ENCODE measurements around the gene MTHFR.

The MTHFR gene

DNA sequence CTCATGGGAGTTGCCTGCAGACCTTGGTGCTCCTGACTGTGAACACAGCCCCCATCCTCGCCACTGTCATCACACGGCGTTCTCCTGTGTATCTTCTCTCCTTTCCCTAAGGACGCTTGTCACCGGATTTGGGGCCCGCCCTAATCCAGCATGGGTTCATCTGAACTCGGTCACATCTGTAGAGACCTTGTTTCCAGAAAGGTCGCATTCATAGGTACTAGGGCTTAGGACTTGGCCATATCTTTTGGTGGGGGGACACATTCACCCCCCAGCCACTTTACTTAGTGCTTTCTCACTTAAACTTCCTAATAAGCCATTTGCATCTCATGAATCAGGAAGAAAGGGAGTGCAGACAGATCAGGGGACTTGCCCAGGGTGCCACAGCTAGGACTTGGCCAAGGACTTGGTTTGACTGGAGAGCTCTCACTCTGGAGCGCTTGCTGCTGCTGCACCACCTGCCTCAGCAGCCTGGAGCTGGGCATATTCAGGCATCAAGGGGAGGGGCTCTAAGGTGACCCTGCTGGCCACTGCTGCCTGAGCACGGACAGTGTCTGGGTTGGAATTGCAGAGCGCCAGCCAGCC, 32.1 kb upstream of the MTHFR start:
- H3K9me3 ChIP-seq (ENCODE audit: insufficient read depth, low read length): no peaks in the 10 kb centered on the region
- no peaks in the 10 kb centered on the region for H3K27me3 ChIP-seq (ENCODE audit: insufficient read depth, insufficient read length)
- TF ChIP-seq SUZ12 (IDR thresholded peaks at IDR 0.05; ENCODE audit: extremely low read depth, insufficient read depth, insufficient read length) (no peak), YY1 (IDR thresholded peaks at IDR 0.05; ENCODE audit: insufficient read depth, insufficient read length) (no peak), ZNF274 (IDR thresholded peaks at IDR 0.05; ENCODE audit: low read depth, low read length) (no peak)
- H3K4me1 ChIP-seq (ENCODE audit: insufficient read depth, insufficient read length): no peaks in the 10 kb centered on the region
- H3K36me3 ChIP-seq (ENCODE audit: insufficient read depth, insufficient read length, low read length): peaks cover 97% of the 10 kb centered on the region
- no peak overlapping the region for H3K4me3 ChIP-seq (ENCODE audit: insufficient read length, low read depth)
- no peak for DNase-seq (ENCODE audit: low read depth, low spot score)
- no peak overlapping the region for H3K9ac ChIP-seq (ENCODE audit: insufficient read length, low read depth)

DNA sequence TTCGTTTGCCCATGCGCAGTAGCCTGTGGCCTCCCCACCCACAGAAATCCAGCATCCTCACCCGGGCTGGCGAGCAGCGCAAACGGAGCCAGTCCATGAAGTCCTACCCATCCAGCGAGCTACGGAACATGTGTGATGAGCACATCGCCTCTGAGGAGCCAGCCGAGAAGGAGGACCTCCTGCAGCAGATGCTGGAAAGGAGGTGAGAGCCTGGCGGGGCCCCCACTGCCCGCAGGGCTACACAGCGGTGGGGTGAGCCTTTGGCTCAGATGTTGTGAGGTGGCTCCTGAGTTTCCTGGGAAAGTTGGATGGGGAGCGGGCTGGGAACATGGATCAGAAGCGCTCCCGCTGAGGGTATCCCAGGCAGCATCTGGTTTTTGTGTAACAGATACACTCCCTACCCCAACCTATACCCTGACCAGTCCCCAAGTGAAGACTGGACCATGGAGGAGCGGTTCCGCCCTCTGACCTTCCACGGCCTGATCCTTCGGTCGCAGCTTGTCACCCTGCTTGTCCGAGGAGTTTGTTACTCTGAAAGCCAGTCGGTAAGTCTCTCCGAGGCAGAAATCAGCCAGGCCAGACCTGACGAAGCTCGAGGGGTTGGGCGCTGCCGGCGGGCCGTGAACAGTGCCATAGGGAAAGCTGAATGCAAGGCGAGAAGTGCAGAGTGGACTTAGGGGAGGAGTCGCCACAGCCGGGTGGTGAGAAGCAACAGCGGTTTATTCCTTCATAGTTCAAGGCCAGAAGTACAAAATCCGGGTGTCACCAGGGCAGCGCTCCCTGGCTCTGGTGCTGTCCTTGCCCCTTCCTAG, 31.4 kb upstream of the MTHFR start:
- no peak for TF ChIP-seq ZNF274 (IDR thresholded peaks at IDR 0.05; ENCODE audit: low read depth, low read length)
- TF ChIP-seq SUZ12 (IDR thresholded peaks at IDR 0.05; ENCODE audit: extremely low read depth, insufficient read depth, insufficient read length): no peak
- TF ChIP-seq YY1 (IDR thresholded peaks at IDR 0.05; ENCODE audit: insufficient read depth, insufficient read length): no peak
- no peaks in the 10 kb centered on the region for H3K27me3 ChIP-seq (ENCODE audit: insufficient read depth, insufficient read length)
- no peak overlapping the region for H3K9ac ChIP-seq (ENCODE audit: insufficient read length, low read depth)
- H3K36me3 ChIP-seq (ENCODE audit: insufficient read depth, insufficient read length, low read length): peaks cover 97% of the 10 kb centered on the region
- no peak overlapping the region for H3K4me3 ChIP-seq (ENCODE audit: insufficient read length, low read depth)
- H3K4me1 ChIP-seq (ENCODE audit: insufficient read depth, insufficient read length): no peaks in the 10 kb centered on the region
- DNase-seq (ENCODE audit: low read depth, low spot score): no peak
- H3K9me3 ChIP-seq (ENCODE audit: insufficient read depth, low read length): no peaks in the 10 kb centered on the region

DNA sequence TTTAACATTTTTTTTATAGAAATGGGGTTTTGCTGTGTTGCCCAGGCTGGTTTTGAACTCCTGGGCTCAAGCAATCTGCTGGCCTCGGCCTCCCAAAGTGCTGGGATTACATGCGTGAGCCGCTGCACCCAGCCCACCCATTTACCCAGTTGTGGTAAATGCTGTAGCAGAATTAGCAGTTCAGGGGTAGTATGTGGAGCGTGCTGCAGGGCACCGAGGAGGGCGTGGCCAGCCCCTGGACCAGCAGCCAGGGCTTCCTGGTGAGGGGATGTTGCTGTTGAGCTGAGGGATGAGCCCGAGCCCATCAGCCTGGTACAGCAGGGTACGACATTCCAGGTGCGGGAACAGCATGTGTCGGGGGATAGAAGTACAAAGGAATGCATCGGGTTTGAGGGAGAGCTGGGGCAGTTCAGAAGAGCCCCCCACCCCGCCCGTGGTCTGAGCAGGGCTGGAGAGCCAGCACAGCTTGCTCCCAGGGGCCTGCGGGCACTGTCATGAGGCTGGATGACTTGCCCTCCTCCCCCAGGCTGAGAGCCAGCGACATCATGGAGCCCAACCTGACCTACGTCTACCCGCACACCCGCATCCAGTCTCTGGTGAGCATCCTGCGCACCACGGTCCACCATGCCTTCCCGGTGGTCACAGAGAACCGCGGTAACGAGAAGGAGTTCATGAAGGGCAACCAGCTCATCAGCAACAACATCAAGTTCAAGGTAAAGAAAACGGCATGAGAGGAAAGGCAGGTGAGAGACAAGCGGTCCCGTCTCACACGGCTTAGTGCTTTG, 29.9 kb upstream of the MTHFR start:
- no peak for TF ChIP-seq SUZ12 (IDR thresholded peaks at IDR 0.05; ENCODE audit: extremely low read depth, insufficient read depth, insufficient read length)
- no peak for TF ChIP-seq ZNF274 (IDR thresholded peaks at IDR 0.05; ENCODE audit: low read depth, low read length)
- TF ChIP-seq YY1 (IDR thresholded peaks at IDR 0.05; ENCODE audit: insufficient read depth, insufficient read length): no peak
- Histone ChIP-seq H3K9me3 (ENCODE audit: insufficient read depth, low read length) (no peaks in the 10 kb centered on the region), H3K27me3 (ENCODE audit: insufficient read depth, insufficient read length) (no peaks in the 10 kb centered on the region), H3K9ac (ENCODE audit: insufficient read length, low read depth) (no peak overlapping the region), H3K36me3 (ENCODE audit: insufficient read depth, insufficient read length, low read length) (peaks cover 89% of the 10 kb centered on the region), H3K4me3 (ENCODE audit: insufficient read length, low read depth) (no peak overlapping the region), H3K4me1 (ENCODE audit: insufficient read depth, insufficient read length) (no peaks in the 10 kb centered on the region)
- no peak for DNase-seq (ENCODE audit: low read depth, low spot score)

DNA sequence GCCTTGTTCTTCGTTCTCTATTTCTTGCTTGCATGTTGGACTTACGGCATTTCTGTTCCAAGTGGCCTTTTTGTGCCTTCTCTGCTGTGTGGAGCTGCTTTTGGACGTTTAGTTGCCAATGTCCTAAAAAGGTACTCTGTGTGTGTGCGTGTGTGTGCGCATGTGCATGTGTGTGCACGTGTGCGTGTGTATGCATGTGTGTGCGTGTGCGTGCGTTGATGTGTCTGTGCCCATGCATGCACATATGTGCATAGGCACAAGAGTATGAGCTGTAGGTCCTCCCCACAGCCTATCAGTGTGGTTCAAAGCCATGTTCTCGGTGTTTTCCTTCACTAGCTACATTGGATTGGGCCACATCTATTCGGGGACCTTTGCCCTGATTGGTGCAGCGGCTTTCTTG, 28.1 kb upstream of the MTHFR start:
- Histone ChIP-seq H3K4me3 (ENCODE audit: insufficient read length, low read depth) (no peak overlapping the region), H3K9me3 (ENCODE audit: insufficient read depth, low read length) (no peaks in the 10 kb centered on the region), H3K9ac (ENCODE audit: insufficient read length, low read depth) (no peak overlapping the region), H3K27me3 (ENCODE audit: insufficient read depth, insufficient read length) (no peaks in the 10 kb centered on the region), H3K4me1 (ENCODE audit: insufficient read depth, insufficient read length) (no peaks in the 10 kb centered on the region), H3K36me3 (ENCODE audit: insufficient read depth, insufficient read length, low read length) (peaks cover 88% of the 10 kb centered on the region)
- DNase-seq (ENCODE audit: low read depth, low spot score): no peak
- TF ChIP-seq YY1 (IDR thresholded peaks at IDR 0.05; ENCODE audit: insufficient read depth, insufficient read length): no peak
- TF ChIP-seq ZNF274 (IDR thresholded peaks at IDR 0.05; ENCODE audit: low read depth, low read length): no peak
- no peak for TF ChIP-seq SUZ12 (IDR thresholded peaks at IDR 0.05; ENCODE audit: extremely low read depth, insufficient read depth, insufficient read length)

DNA sequence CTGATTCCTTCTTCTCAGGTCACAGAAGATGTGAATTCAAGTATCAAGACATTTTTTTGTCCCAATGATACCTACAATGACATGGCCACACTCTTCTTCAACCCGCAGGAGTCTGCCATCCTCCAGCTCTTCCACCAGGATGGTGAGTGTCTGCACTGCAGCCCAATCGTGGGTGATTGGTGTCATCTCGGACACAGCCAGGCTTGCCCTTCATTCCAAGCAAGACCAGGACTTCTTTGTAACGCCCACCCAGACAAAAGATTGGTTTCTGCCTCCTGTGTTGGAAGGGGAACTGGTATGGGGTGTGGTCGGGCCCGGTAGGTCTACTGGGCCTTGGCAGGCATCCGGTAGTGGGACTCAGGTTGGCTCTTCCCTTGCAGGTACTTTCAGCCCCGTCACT, 27.7 kb upstream of the MTHFR start:
- H3K9me3 ChIP-seq (ENCODE audit: insufficient read depth, low read length): no peaks in the 10 kb centered on the region
- H3K9ac ChIP-seq (ENCODE audit: insufficient read length, low read depth): no peak overlapping the region
- no peaks in the 10 kb centered on the region for H3K4me1 ChIP-seq (ENCODE audit: insufficient read depth, insufficient read length)
- H3K27me3 ChIP-seq (ENCODE audit: insufficient read depth, insufficient read length): no peaks in the 10 kb centered on the region
- H3K36me3 ChIP-seq (ENCODE audit: insufficient read depth, insufficient read length, low read length): peaks cover 88% of the 10 kb centered on the region
- DNase-seq (ENCODE audit: low read depth, low spot score): no peak
- no peak overlapping the region for H3K4me3 ChIP-seq (ENCODE audit: insufficient read length, low read depth)
- TF ChIP-seq YY1 (IDR thresholded peaks at IDR 0.05; ENCODE audit: insufficient read depth, insufficient read length): no peak
- TF ChIP-seq SUZ12 (IDR thresholded peaks at IDR 0.05; ENCODE audit: extremely low read depth, insufficient read depth, insufficient read length): no peak
- no peak for TF ChIP-seq ZNF274 (IDR thresholded peaks at IDR 0.05; ENCODE audit: low read depth, low read length)

DNA sequence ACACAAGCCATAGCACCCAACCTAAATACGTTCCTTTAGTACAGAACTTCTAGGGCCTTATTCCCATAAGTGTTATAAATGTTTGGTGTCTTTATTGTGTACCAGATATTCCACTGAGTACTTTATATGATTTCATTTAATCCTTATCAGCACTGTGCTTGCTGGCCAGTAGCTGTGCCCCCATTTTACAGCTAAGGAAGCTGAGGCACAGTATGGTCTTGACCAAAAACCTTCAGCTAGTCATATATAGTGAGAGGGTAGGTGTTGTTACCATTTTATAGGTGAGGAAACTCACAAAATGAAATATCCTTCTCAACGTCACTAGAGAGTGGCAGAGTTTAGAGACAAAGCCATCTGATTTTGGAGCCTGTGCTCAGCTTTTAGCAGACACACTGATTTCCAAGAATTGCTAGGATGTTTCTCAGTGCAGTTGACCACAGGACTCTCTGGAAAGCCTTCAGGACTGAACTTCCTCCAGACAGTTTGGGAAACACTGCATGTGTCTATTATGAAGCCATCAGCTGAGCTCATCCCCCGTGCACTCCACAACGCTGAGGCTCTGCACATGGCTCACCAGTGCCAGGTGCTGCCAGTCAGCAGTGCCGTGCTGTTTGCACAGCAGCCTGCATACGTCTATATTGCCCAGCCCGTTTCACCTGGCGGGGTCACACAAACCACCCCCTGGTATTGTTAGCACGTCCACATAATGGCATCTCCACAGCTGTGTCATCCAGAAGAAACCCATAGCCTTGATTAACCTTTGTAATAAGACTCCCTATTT, 26.4 kb upstream of the MTHFR start:
- no peak for TF ChIP-seq SUZ12 (IDR thresholded peaks at IDR 0.05; ENCODE audit: extremely low read depth, insufficient read depth, insufficient read length)
- TF ChIP-seq YY1 (IDR thresholded peaks at IDR 0.05; ENCODE audit: insufficient read depth, insufficient read length): no peak
- no peak for TF ChIP-seq ZNF274 (IDR thresholded peaks at IDR 0.05; ENCODE audit: low read depth, low read length)
- no peaks in the 10 kb centered on the region for H3K4me1 ChIP-seq (ENCODE audit: insufficient read depth, insufficient read length)
- no peak overlapping the region for H3K4me3 ChIP-seq (ENCODE audit: insufficient read length, low read depth)
- no peak overlapping the region for H3K9ac ChIP-seq (ENCODE audit: insufficient read length, low read depth)
- peaks cover 87% of the 10 kb centered on the region for H3K36me3 ChIP-seq (ENCODE audit: insufficient read depth, insufficient read length, low read length)
- DNase-seq (ENCODE audit: low read depth, low spot score): no peak
- no peaks in the 10 kb centered on the region for H3K9me3 ChIP-seq (ENCODE audit: insufficient read depth, low read length)
- no peaks in the 10 kb centered on the region for H3K27me3 ChIP-seq (ENCODE audit: insufficient read depth, insufficient read length)

Data from NT2/D1 (cell line).